Retinal pigment epithelial cell (primary cell): ENCODE measurements around the gene XYLT1.

Experiments used
- DNase-seq: peaks from one replicate; pipeline ENCODE4 v3.0.0-alpha.2; 2010; ENCODE audit warnings: low read depth
- H3K4me3 ChIP-seq: 2 replicates; pipeline ENCODE4 v1.5.1; 2011; ENCODE audit warnings: mild to moderate bottlenecking, low read length, control low read depth, moderate library complexity
- CTCF ChIP-seq: conservative IDR thresholded peaks from 2 replicates; pipeline ENCODE4 v1.5.1; 2011; ENCODE audit warnings: low read depth, low read length, control low read depth, inconsistent platforms

The XYLT1 gene

GRCh38 chr16:17144431-17144830 lies 326.3 kb downstream of the XYLT1 start:
- DNase-seq, result no peak
- H3K4me3 ChIP-seq, result no peak overlapping the region
- TF ChIP-seq CTCF, result no peak

DNA sequence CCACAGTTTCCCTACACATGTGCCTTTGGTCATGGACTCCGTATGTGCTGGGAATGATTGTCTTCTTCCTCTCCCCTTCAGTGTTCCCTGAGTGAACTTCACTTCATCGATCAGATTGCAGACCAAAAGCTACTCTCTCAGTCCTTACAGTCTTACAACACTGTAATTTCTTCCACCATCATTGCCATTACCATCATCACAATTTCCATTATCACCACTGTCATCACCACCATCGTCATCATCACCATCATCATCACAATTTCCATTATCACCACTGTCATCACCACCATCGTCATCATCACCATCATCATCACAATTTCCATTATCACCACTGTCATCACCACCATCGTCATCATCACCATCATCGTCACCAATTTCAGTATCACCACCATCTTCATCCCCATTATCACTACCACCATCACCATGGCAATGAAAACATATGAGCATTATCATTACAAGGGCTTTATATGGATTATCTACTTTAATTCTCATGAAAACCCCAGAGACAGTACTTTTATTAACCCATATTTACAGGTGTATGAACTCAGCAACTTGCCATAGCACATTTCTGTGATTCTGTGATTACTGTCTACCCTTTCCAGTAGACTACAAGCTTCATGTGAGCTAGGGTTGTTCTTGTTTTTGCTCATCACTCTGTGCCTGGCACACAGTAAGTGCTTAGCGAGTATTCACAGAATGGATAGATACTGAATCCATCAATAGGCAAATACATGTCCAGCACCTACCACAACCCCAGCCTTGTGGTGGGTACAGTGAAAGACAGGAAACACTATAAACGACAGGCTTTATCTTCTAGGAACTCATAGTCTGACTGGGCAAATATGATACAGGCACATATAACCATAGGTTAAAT lies 327.0 kb downstream of the XYLT1 start:
- TF ChIP-seq CTCF, result no peak

GRCh38 chr16:17138801-17139200 lies 332.0 kb downstream of the XYLT1 start:
- DNase-seq, result no peak
- H3K4me3 ChIP-seq, result no peak overlapping the region
- TF ChIP-seq CTCF, result no peak

More for the DNA sequence above, 327.0 kb downstream of the XYLT1 start:
- DNase-seq, result no peak
- no peak overlapping the region for H3K4me3 ChIP-seq

DNA sequence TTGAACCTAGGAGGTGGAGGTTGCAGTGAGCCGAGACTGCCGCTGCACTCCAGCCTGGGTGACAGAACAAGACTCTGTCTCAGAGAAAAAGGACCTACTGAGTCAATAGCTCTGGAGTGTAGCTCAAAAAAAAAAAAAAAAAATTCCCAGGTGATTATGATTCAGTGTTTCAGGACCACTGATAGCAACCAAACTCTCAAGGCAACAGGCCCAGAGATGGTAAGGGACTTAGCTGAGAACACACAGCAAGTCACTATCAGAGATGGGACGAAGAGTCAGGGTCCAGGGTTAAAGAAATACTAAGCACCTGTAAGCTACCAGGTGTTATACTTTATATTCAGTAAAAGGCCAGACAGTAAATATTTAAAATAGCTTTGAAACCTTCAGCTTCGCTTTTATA lies 335.3 kb downstream of the XYLT1 start:
- no peak overlapping the region for H3K4me3 ChIP-seq
- no peak for DNase-seq
- TF ChIP-seq CTCF, result no peak

DNA sequence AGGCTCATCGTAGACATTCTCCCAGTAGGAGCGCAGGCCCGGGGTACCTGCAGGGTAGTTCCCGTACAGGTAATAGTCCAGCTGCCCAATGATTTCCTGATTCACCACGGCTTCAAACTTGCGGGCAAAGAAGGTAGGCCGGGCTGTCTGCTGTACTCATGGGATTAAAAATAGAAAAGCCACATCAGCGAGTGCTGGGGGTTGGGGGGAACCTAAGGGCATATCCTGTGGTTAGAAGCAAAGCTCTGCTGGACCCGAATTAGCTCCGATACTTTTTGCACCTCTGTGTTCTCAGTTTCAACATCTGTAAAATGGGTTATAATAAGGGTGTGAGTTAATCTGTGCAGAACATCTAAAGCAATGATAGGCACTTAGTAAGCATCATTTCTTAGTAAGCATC lies 336.2 kb downstream of the XYLT1 start:
- H3K4me3 ChIP-seq, result no peak overlapping the region
- no peak for TF ChIP-seq CTCF
- no peak for DNase-seq

- no peak for DNase-seq
- TF ChIP-seq CTCF, result no peak
- H3K4me3 ChIP-seq, result no peak overlapping the region
Measured at GRCh38 chr16:17133851-17134250, 336.9 kb downstream of the XYLT1 start.

DNA sequence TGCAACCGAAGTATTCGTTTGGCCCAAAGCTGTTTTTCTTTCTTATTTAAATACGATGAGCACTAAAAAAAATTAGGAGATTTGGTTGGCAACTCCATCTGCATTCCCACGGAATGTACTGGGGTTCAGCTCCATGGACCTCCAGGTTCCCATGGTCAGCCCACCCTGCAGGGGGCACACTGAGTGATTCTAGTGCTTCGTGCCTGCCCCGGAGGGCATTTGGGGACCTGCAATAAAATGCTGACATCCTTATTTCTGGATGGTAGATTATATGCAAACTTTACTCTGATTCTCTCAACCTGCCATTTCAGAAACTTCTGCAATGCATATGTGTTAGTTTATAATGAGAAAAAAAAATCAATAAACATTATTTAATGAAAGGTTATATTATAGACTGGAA lies 339.4 kb downstream of the XYLT1 start:
- DNase-seq, result no peak
- no peak for TF ChIP-seq CTCF
- H3K4me3 ChIP-seq, result no peak overlapping the region
